IPS-NIHi7 (cell line): ENCODE data around the gene IGFN1.
A peak's percentile ranks its signal among the peaks of the same experiment; 100 is the strongest.
"Not testable (repeated sequence)": the region's sequence is repeated elsewhere in the genome, so short reads cannot be mapped to it uniquely, and the experiment has no call there.

Experiments
- DNase-seq: peaks from one replicate; pipeline ENCODE4 v3.0.0; 2012; ENCODE audit warnings: mixed read lengths; ENCODE audit errors: extremely low spot score

The IGFN1 gene

GRCh38 chr1:201216395-201217085, 25.9 kb downstream of the IGFN1 start:
- no peak for DNase-seq

GRCh38 chr1:201217146-201217545, 26.5 kb downstream of the IGFN1 start:
- DNase-seq, result no peak

- no peak for DNase-seq
Measured at GRCh38 chr1:201217851-201218250, 27.2 kb downstream of the IGFN1 start.

- DNase-seq, result no peak
Measured at GRCh38 chr1:201218409-201218808, 27.8 kb downstream of the IGFN1 start.

- DNase-seq, result no peak
Measured at GRCh38 chr1:201219481-201220387, 29.1 kb downstream of the IGFN1 start.

- DNase-seq, result no peak
Measured at GRCh38 chr1:201220388-201220715, 29.7 kb downstream of the IGFN1 start.

GRCh38 chr1:201221201-201221846, 30.7 kb downstream of the IGFN1 start:
- no peak for DNase-seq

GRCh38 chr1:201222125-201222524, 31.5 kb downstream of the IGFN1 start:
- DNase-seq, result no peak

- peak; percentile 5 for DNase-seq
Measured at GRCh38 chr1:201223852-201224665, 33.4 kb downstream of the IGFN1 start.

- DNase-seq, result peak; percentile 3
Measured at GRCh38 chr1:201224666-201225370, 34.2 kb downstream of the IGFN1 start.

- DNase-seq, result peak; percentile 7
Measured at GRCh38 chr1:201226178-201226514, 35.5 kb downstream of the IGFN1 start.

GRCh38 chr1:201226859-201227488, 36.4 kb downstream of the IGFN1 start:
- peak; percentile 12 for DNase-seq

GRCh38 chr1:201228011-201228983, 37.7 kb downstream of the IGFN1 start:
- DNase-seq, result peak; percentile 5

GRCh38 chr1:201229095-201229494, 38.5 kb downstream of the IGFN1 start:
- DNase-seq, result no peak

- DNase-seq, result peak; percentile 36
Measured at GRCh38 chr1:201229771-201230635, 39.4 kb downstream of the IGFN1 start.

GRCh38 chr1:201230676-201231075, 40.1 kb downstream of the IGFN1 start:
- DNase-seq, result no peak

- DNase-seq, result not testable (repeated sequence)
Measured at GRCh38 chr1:201239646-201240045, 49.0 kb downstream of the IGFN1 start.

- DNase-seq, result no peak
Measured at GRCh38 chr1:201240171-201240570, 49.5 kb downstream of the IGFN1 start.

GRCh38 chr1:201241736-201242135, 51.1 kb downstream of the IGFN1 start:
- DNase-seq, result no peak
